SKM-1 treated with dmso at 0.1 percent for 144 hours (cell line): Measurements from ENCODE around the gene SEMA3E.

Source experiments
- DNase-seq: peaks from one replicate; lab custom pipeline; 2025; ENCODE audit not compliant: unreplicated experiment; lab: John Stamatoyannopoulos, UW

SEMA3E gene

GRCh38 chr7:83640731-83641537 lies 8.0 kb downstream of the SEMA3E start:
- DNase-seq: no peak

- DNase-seq: no peak
Observed at GRCh38 chr7:83640240-83640639, 8.7 kb downstream of the SEMA3E start.

- DNase-seq: no peak
Observed at GRCh38 chr7:83633516-83633915, 15.4 kb downstream of the SEMA3E start.

GRCh38 chr7:83629117-83629880 lies 19.6 kb downstream of the SEMA3E start:
- no peak for DNase-seq

- DNase-seq: no peak
Observed at GRCh38 chr7:83617858-83618257, 31.1 kb downstream of the SEMA3E start.

- DNase-seq: no peak
Observed at GRCh38 chr7:83614112-83614511, 34.8 kb downstream of the SEMA3E start.

GRCh38 chr7:83613232-83613631 lies 35.7 kb downstream of the SEMA3E start:
- no peak for DNase-seq

GRCh38 chr7:83611776-83612175 lies 37.2 kb downstream of the SEMA3E start:
- no peak for DNase-seq

- no peak for DNase-seq
Observed at GRCh38 chr7:83610649-83611304, 38.2 kb downstream of the SEMA3E start.

GRCh38 chr7:83608716-83609115 lies 40.2 kb downstream of the SEMA3E start:
- no peak for DNase-seq

GRCh38 chr7:83603649-83604048 lies 45.3 kb downstream of the SEMA3E start:
- DNase-seq: no peak

- no peak for DNase-seq
Observed at GRCh38 chr7:83599131-83599530, 49.8 kb downstream of the SEMA3E start.

- no peak for DNase-seq
Observed at GRCh38 chr7:83593921-83594475, 54.9 kb downstream of the SEMA3E start.

- DNase-seq: no peak
Observed at GRCh38 chr7:83588602-83589240, 60.2 kb downstream of the SEMA3E start.

- DNase-seq: no peak
Observed at GRCh38 chr7:83586281-83586680, 62.7 kb downstream of the SEMA3E start.

- DNase-seq: no peak
Observed at GRCh38 chr7:83581667-83582435, 67.1 kb downstream of the SEMA3E start.

GRCh38 chr7:83579740-83580139 lies 69.2 kb downstream of the SEMA3E start:
- no peak for DNase-seq

- no peak for DNase-seq
Observed at GRCh38 chr7:83575436-83575835, 73.5 kb downstream of the SEMA3E start.

- DNase-seq: no peak
Observed at GRCh38 chr7:83574616-83575015, 74.3 kb downstream of the SEMA3E start.

- DNase-seq: no peak
Observed at GRCh38 chr7:83562960-83563359, 86.0 kb downstream of the SEMA3E start.
